ENCODE measurements around the gene MVP. TPM values are rescaled to one million over a fixed set of nuclear protein-coding genes. Genes with fewer than 3 reads are reported as not detected.
"Not testable (repeated sequence)": the region's sequence is repeated elsewhere in the genome, so short reads cannot be mapped to it uniquely, and the experiment has no call there.

Gene MVP
- total RNA-seq, 2 experiments from 2014 or later: 110 to 123 TPM

GRCh38 chr16:29878172-29878571 lies 57.9 kb downstream of the MVP start:
- H3K36me3 Mint-ChIP-seq: no peaks in the 10 kb centered on the region
- H3K4me3 Mint-ChIP-seq: no peak overlapping the region
- no peak for ATAC-seq
- H3K27ac Mint-ChIP-seq: no peak overlapping the region
- H3K4me1 Mint-ChIP-seq: peaks cover 14% of the 10 kb centered on the region
- CTCF ChIA-PET: interaction anchor here (0.5 to 2.2 kb wide), 4 partner anchors 10 to 197 kb away, joined by 3 to 7 read pairs (median 6); no protein-coding TSS in a partner anchor
- no peaks in the 10 kb centered on the region for H3K9me3 Mint-ChIP-seq (ENCODE audit: low read depth)
- H3K27me3 Mint-ChIP-seq: peaks cover 41% of the 10 kb centered on the region
- no peak for DNase-seq

- no peak for DNase-seq
- Mint-ChIP-seq H3K4me3 (no peak overlapping the region), H3K27me3 (peaks cover 30% of the 10 kb centered on the region), H3K36me3 (no peaks in the 10 kb centered on the region), H3K27ac (no peak overlapping the region), H3K9me3 (ENCODE audit: low read depth) (no peaks in the 10 kb centered on the region), H3K4me1 (peaks cover 14% of the 10 kb centered on the region)
- no peak for ATAC-seq
- CTCF ChIA-PET: no interaction called here
Observed at GRCh38 chr16:29881050-29881449, 60.8 kb downstream of the MVP start.

DNA sequence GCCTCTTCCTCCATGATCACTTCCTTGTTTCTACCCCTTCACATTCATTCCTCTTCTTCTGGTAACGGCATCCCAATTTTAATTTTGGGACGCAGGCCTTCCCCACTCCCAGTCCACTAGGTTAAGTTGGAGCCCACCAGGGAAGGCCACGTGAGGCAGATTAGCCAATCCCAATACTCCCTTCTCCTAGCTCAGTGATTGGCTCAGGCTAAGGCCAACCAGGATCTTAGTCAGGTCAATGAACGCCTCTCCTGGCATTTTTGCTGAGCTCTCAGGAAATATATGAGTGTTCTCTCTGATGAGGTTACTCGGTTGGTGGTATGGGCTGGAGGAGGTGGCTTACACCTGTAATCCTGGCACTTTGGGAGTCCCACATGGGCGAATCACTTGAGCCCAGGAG lies 63.7 kb downstream of the MVP start:
- DNase-seq (no peak), ATAC-seq (no peak)
- CTCF ChIA-PET: no interaction called here
- H3K9me3 Mint-ChIP-seq (ENCODE audit: low read depth): no peaks in the 10 kb centered on the region
- peaks cover 10% of the 10 kb centered on the region for H3K27me3 Mint-ChIP-seq
- no peak overlapping the region for H3K4me3 Mint-ChIP-seq
- no peak overlapping the region for H3K27ac Mint-ChIP-seq
- no peaks in the 10 kb centered on the region for H3K36me3 Mint-ChIP-seq
- no peaks in the 10 kb centered on the region for H3K4me1 Mint-ChIP-seq

DNA sequence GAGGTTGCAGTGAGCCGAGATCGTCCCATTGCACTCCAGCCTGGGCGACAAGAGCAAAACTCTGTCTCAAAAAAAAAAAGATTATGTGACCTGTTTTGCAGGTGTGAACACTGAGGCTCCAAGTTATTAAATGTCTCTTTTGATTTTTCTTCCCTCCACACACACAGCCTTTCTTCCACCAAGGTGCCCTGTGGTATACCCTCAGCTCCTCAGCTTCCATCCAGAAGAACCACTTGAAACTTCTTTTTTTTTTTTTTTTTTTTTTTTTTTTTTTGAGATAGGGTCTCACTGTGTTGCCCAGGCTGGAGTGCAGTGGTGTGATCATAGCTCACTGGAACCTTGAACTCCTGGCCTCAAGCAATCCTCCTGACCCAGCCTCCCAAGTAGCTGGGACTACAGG lies 69.1 kb downstream of the MVP start:
- DNase-seq; H3K27ac Mint-ChIP-seq; H3K4me1 Mint-ChIP-seq; ATAC-seq; H3K36me3 Mint-ChIP-seq; CTCF ChIA-PET; H3K27me3 Mint-ChIP-seq; H3K9me3 Mint-ChIP-seq (ENCODE audit: low read depth); H3K4me3 Mint-ChIP-seq: not testable (repeated sequence)

DNA sequence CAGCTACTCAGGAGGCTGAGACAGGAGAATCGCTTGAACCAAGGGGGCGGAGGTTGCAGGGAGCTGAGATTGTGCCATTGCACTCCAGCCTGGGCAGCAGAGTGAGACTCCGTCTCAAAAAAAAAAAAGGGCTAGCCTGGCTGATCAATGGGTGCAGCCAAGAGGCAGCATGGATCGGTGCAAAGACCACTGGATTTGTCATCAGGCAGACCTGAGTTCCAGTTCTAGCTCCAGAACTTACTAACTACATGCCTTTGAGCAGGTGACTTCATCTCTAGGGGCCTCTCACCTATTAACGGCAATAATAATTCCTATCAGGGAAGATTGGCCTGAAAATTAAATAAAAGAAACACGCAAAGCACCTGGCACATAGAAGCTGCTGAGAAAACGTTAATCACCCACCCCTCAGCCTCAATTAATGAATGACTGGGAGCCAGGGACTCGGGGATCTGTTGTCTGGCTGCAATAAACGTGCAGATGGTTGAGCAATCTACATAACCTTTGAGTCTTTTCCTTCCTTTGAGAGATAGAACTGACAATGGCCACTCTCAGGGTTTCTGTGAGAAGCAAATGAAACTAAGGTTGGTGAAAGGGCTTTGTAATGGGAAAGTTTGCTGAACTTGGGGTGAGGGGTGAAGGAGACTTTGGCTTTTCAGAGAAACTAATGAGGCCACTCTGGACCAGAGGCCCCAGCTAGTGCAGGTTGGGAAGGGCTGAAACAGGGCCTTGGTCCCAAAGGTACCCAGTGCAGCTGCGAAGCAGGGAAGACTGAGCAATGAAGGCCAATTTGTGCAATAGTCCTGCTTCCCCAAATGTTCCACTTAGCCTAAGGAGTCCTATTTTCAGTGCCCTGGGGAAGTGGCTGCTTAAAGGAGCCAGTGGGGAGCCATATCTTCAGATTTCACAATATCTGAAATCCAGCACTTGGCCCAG lies 71.5 kb downstream of the MVP start:
- Mint-ChIP-seq H3K4me1 (no peaks in the 10 kb centered on the region), H3K27ac (no peak overlapping the region), H3K36me3 (no peaks in the 10 kb centered on the region), H3K4me3 (no peak overlapping the region), H3K27me3 (no peaks in the 10 kb centered on the region), H3K9me3 (ENCODE audit: low read depth) (no peaks in the 10 kb centered on the region)
- ATAC-seq: no peak
- DNase-seq: no peak
- CTCF ChIA-PET: no interaction called here

DNA sequence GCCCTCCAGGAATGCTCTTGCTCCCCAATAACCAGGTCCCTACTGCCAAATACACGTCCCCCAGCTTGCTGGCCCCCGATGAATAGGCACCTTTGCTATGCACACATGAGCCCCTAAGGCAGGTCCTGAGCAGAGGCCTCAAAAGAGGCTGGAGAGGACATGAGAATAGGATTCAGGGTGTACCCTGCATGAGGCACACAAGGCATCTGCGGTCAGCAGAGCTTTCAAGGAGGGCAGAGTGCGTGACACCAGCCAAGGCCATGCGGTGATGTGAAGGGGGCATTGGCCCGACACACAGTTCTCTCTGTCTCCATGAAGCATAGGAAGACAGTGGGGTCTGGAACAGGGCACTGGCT lies 72.2 kb downstream of the MVP start:
- no peak for ATAC-seq

GRCh38 chr16:29893553-29893952 lies 73.3 kb downstream of the MVP start:
- CTCF ChIA-PET: no interaction called here
- no peak overlapping the region for H3K4me3 Mint-ChIP-seq
- no peaks in the 10 kb centered on the region for H3K4me1 Mint-ChIP-seq
- no peaks in the 10 kb centered on the region for H3K9me3 Mint-ChIP-seq (ENCODE audit: low read depth)
- no peak overlapping the region for H3K27ac Mint-ChIP-seq
- no peaks in the 10 kb centered on the region for H3K36me3 Mint-ChIP-seq
- DNase-seq: no peak
- no peak for ATAC-seq
- peaks cover 15% of the 10 kb centered on the region for H3K27me3 Mint-ChIP-seq

More for the DNA sequence above, 72.2 kb downstream of the MVP start:
- CTCF ChIA-PET: no interaction called here
- Mint-ChIP-seq H3K36me3 (no peaks in the 10 kb centered on the region), H3K4me3 (no peak overlapping the region), H3K27me3 (peaks cover 3% of the 10 kb centered on the region), H3K9me3 (ENCODE audit: low read depth) (no peaks in the 10 kb centered on the region), H3K4me1 (no peaks in the 10 kb centered on the region), H3K27ac (no peak overlapping the region)
- DNase-seq: no peak

DNA sequence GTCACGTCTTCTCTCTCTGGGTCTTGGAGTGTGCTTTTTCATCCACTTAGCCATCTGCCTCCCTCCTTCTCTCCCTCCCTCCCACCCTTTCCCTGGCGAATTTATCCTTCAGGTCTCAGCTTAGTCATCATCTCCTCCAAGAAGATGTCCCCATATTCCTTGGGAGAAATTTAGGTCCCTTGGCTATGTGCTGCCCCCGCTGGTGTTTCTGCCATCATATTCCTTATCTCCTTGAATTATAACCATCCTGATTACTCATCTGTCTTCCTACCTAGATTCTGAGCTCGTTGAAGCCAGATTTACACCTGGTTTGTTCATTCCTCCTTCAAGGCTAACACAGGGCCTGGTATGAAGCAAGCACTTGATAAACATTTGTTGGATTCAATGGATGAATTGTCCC lies 74.1 kb downstream of the MVP start:
- no peaks in the 10 kb centered on the region for H3K4me1 Mint-ChIP-seq
- CTCF ChIA-PET: interaction anchor here (0.5 kb wide), 1 partner anchor 138 kb away, joined by 3 read pairs; no protein-coding TSS in a partner anchor
- no peak for ATAC-seq
- H3K36me3 Mint-ChIP-seq: no peaks in the 10 kb centered on the region
- DNase-seq: no peak
- H3K9me3 Mint-ChIP-seq (ENCODE audit: low read depth): no peaks in the 10 kb centered on the region
- no peak overlapping the region for H3K27ac Mint-ChIP-seq
- peaks cover 18% of the 10 kb centered on the region for H3K27me3 Mint-ChIP-seq
- H3K4me3 Mint-ChIP-seq: no peak overlapping the region

DNA sequence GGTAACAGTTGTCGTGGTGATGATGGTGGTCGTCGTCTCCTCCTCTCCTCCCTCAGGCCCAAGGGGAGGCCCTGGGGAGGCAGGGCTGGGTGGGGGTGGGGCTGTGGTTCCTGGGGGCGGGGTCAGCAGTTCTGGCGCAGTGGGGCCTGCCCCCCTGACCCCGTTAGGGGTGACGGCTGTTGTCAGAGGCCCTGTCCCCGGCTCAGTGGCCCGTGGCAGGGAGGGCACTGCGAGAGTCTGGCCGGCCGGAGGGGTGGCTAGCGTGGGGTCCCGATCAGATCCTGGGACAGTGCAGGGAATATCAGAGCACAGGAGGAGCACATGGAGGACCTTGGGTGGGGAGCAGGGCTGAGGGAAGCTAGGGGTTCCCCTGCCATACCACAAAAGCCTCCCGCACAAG lies 76.6 kb downstream of the MVP start:
- H3K27me3 Mint-ChIP-seq: peaks cover 18% of the 10 kb centered on the region
- CTCF ChIA-PET: no interaction called here

GRCh38 chr16:29897333-29897732 lies 77.1 kb downstream of the MVP start:
- H3K27ac Mint-ChIP-seq: no peak overlapping the region
- DNase-seq (no peak), ATAC-seq (no peak)
- H3K36me3 Mint-ChIP-seq: no peaks in the 10 kb centered on the region
- H3K4me3 Mint-ChIP-seq: no peak overlapping the region
- CTCF ChIA-PET: no interaction called here
- H3K9me3 Mint-ChIP-seq (ENCODE audit: low read depth): no peaks in the 10 kb centered on the region
- H3K4me1 Mint-ChIP-seq: peaks cover 2% of the 10 kb centered on the region
- peaks cover 18% of the 10 kb centered on the region for H3K27me3 Mint-ChIP-seq

More for the DNA sequence above, 76.6 kb downstream of the MVP start:
- DNase-seq (no peak), ATAC-seq (no peak)
- no peaks in the 10 kb centered on the region for H3K9me3 Mint-ChIP-seq (ENCODE audit: low read depth)
- no peak overlapping the region for H3K27ac Mint-ChIP-seq
- peaks cover 2% of the 10 kb centered on the region for H3K4me1 Mint-ChIP-seq
- no peak overlapping the region for H3K4me3 Mint-ChIP-seq
- no peaks in the 10 kb centered on the region for H3K36me3 Mint-ChIP-seq

Other genes with a start within 250 kb of the MVP start
- 100 to 1,000 TPM; 329 to 351 TPM for gene SPN, start 157.2 kb upstream of the MVP start, total RNA-seq
- gene QPRT, start 141.3 kb upstream of the MVP start, total RNA-seq: 10 to 100 TPM; 13.3 to 15.7 TPM
- 10 to 100 TPM; 39.7 to 51.2 TPM for gene C16orf54, start 74.5 kb upstream of the MVP start, total RNA-seq
- not detected for gene ZG16, start 42.2 kb upstream of the MVP start, total RNA-seq
- gene KIF22, start 29.7 kb upstream of the MVP start, total RNA-seq: 100 to 1,000 TPM; 205 to 266 TPM
- 100 to 1,000 TPM; 411 to 434 TPM for gene MAZ, start 13.9 kb upstream of the MVP start, total RNA-seq
- 1 to 10 TPM in 1 of 2 experiments, under 1 TPM in 1; 0.85 to 1.1 TPM for gene PRRT2, start 8.3 kb upstream of the MVP start, total RNA-seq
- gene PAGR1, start 4.3 kb upstream of the MVP start, total RNA-seq: 10 to 100 TPM; 34.3 to 35.2 TPM
- 10 to 100 TPM; 52.0 to 62.0 TPM for gene CDIPT, start 42.8 kb downstream of the MVP start, total RNA-seq
- under 1 TPM in 1 of 2 experiments, not detected in 1; 0.09 TPM for gene SEZ6L2, start 79.1 kb downstream of the MVP start, total RNA-seq
- gene ASPHD1, start 80.0 kb downstream of the MVP start, total RNA-seq: under 1 TPM in 1 of 2 experiments, not detected in 1; 0.33 TPM
- gene KCTD13, start 105.8 kb downstream of the MVP start, total RNA-seq: 10 to 100 TPM; 44.6 to 48.4 TPM
- 10 to 100 TPM; 56.9 to 67.6 TPM for gene TMEM219, start 141.6 kb downstream of the MVP start, total RNA-seq
- gene TAOK2, start 153.4 kb downstream of the MVP start, total RNA-seq: 10 to 100 TPM; 51.1 to 55.3 TPM
- gene HIRIP3, start 175.2 kb downstream of the MVP start, total RNA-seq: 10 to 100 TPM; 49.3 to 56.5 TPM
- 100 to 1,000 TPM; 102 to 116 TPM for gene INO80E, start 175.8 kb downstream of the MVP start, total RNA-seq
- under 1 TPM in 1 of 2 experiments, not detected in 1; 0.49 TPM for gene DOC2A, start 190.6 kb downstream of the MVP start, total RNA-seq
- gene C16orf92, start 202.7 kb downstream of the MVP start, total RNA-seq: not detected
- gene TLCD3B, start 210.8 kb downstream of the MVP start, total RNA-seq: 1 to 10 TPM; 1.6 to 6.5 TPM
- 1,000 to 10,000 TPM; 1,292 to 1,318 TPM for gene ALDOA, start 245.3 kb downstream of the MVP start, total RNA-seq

All from activated CD8-positive, alpha-beta memory T cell treated with anti-CD3 and anti-CD28 coated beads, Interleukin-2, amount 10 ng/mL, durations not matched to agents 7 days and 5 days (primary cell).